ENCODE results near the gene AKAP17A.
"Not testable (repeated sequence)": the region's sequence is repeated elsewhere in the genome, so short reads cannot be mapped to it uniquely, and the experiment has no call there.

The AKAP17A gene

DNA sequence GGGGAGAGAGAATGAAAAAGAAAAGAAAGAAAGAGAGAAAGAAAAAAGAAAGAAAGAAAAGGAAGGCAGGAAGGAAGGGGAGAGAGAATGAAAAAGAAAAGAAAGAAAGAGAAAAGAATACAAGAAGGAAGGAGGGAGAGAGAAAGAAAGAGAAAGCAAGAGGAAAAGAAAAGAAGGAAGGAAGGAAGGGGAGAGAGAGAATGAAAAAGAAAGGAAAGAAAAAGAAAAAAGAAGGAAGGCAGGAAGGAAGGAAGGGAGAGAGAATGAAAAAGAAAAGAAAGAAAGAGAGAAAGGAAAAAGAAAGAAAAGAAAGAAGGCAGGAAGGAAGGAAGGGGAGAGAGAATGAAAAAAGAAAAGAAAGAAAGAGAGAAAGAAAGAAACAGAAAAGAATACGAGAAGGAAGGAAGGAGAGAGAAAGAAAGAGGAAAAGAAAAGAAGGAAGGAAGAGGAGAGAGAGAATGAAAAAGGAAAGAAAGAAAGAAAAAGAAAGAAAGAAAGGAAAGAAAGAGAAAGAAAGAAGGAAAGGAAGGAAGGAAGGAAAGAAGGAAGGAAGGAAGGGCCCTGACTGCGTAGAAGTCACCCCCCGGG, 39.4 kb upstream of the AKAP17A start:
- Histone ChIP-seq H3K4me3 (ENCODE audit: severe bottlenecking) (no peak overlapping the region), H3K27ac (ENCODE audit: poor library complexity, severe bottlenecking) (no peak overlapping the region), H3K27me3 (ENCODE audit: insufficient read depth, poor library complexity, severe bottlenecking) (no peaks in the 10 kb centered on the region), H3K36me3 (ENCODE audit: low read depth) (no peaks in the 10 kb centered on the region), H3K4me1 (ENCODE audit: insufficient read depth, poor library complexity, severe bottlenecking) (no peaks in the 10 kb centered on the region), H3K9me3 (ENCODE audit: severe bottlenecking) (no peaks in the 10 kb centered on the region)
- no peak for DNase-seq (ENCODE audit: low spot score)
- no peak for ATAC-seq (ENCODE audit: low read depth)
- TF ChIP-seq CTCF (IDR thresholded peaks at IDR 0.05; ENCODE audit: poor library complexity, severe bottlenecking), result no peak

DNA sequence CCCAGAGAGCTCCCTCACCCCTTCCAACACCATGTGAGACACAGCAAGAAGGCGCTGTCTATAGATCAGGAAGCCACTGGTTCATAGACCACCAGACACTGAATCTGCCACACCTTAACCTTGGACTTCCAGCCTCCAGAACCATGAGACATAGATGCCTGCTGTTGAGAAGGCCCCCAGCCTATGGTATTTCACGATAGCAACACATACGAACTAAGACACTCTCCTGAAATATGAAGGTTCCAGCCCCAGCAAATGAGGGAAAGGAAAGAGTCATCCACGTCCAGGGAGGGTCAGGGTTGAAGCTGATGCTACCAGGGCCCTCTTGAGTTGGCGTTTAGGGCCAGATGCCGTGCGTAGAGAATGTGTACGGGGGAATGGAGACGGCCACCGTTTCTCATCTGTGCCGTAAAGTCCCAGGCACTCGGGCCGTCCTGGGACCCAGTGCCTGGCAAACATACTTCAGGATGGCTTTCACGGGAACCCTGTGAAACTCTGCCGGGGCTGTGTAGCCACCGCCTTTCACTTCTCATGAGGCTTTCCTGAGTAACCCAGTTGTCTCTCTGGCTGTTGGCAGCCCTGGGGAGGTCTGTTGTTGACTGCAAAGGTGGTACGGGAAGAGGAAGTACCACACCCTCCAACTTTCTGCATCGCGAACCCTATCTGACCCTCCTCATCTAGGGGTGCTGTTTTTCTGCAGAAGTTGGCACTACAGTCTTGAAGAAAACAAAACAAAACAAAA, 36.8 kb upstream of the AKAP17A start:
- Histone ChIP-seq H3K36me3 (ENCODE audit: low read depth) (no peaks in the 10 kb centered on the region), H3K9me3 (ENCODE audit: severe bottlenecking) (no peaks in the 10 kb centered on the region), H3K4me3 (ENCODE audit: severe bottlenecking) (no peak overlapping the region), H3K27ac (ENCODE audit: poor library complexity, severe bottlenecking) (no peak overlapping the region), H3K4me1 (ENCODE audit: insufficient read depth, poor library complexity, severe bottlenecking) (no peaks in the 10 kb centered on the region), H3K27me3 (ENCODE audit: insufficient read depth, poor library complexity, severe bottlenecking) (no peaks in the 10 kb centered on the region)
- no peak for TF ChIP-seq CTCF (IDR thresholded peaks at IDR 0.05; ENCODE audit: poor library complexity, severe bottlenecking)
- ATAC-seq (ENCODE audit: low read depth) (no peak), DNase-seq (ENCODE audit: low spot score) (peak; percentile 32)

- ATAC-seq (ENCODE audit: low read depth) (no peak), DNase-seq (ENCODE audit: low spot score) (peak; percentile 0)
- no peaks in the 10 kb centered on the region for H3K4me1 ChIP-seq (ENCODE audit: insufficient read depth, poor library complexity, severe bottlenecking)
- H3K36me3 ChIP-seq (ENCODE audit: low read depth), result no peaks in the 10 kb centered on the region
- TF ChIP-seq CTCF (IDR thresholded peaks at IDR 0.05; ENCODE audit: poor library complexity, severe bottlenecking), result no peak
- H3K4me3 ChIP-seq (ENCODE audit: severe bottlenecking), result no peak overlapping the region
- no peak overlapping the region for H3K27ac ChIP-seq (ENCODE audit: poor library complexity, severe bottlenecking)
- H3K27me3 ChIP-seq (ENCODE audit: insufficient read depth, poor library complexity, severe bottlenecking), result no peaks in the 10 kb centered on the region
- no peaks in the 10 kb centered on the region for H3K9me3 ChIP-seq (ENCODE audit: severe bottlenecking)
Observed at GRCh38 chrX:1555370-1555769, 36.0 kb upstream of the AKAP17A start.

GRCh38 chrX:1557442-1557841, 34.0 kb upstream of the AKAP17A start:
- not testable (repeated sequence) for H3K4me3 ChIP-seq (ENCODE audit: severe bottlenecking); H3K27ac ChIP-seq (ENCODE audit: poor library complexity, severe bottlenecking); H3K36me3 ChIP-seq (ENCODE audit: low read depth); H3K9me3 ChIP-seq (ENCODE audit: severe bottlenecking); ATAC-seq (ENCODE audit: low read depth); H3K27me3 ChIP-seq (ENCODE audit: insufficient read depth, poor library complexity, severe bottlenecking); H3K4me1 ChIP-seq (ENCODE audit: insufficient read depth, poor library complexity, severe bottlenecking)
- peak; percentile 1 for DNase-seq (ENCODE audit: low spot score)

DNA sequence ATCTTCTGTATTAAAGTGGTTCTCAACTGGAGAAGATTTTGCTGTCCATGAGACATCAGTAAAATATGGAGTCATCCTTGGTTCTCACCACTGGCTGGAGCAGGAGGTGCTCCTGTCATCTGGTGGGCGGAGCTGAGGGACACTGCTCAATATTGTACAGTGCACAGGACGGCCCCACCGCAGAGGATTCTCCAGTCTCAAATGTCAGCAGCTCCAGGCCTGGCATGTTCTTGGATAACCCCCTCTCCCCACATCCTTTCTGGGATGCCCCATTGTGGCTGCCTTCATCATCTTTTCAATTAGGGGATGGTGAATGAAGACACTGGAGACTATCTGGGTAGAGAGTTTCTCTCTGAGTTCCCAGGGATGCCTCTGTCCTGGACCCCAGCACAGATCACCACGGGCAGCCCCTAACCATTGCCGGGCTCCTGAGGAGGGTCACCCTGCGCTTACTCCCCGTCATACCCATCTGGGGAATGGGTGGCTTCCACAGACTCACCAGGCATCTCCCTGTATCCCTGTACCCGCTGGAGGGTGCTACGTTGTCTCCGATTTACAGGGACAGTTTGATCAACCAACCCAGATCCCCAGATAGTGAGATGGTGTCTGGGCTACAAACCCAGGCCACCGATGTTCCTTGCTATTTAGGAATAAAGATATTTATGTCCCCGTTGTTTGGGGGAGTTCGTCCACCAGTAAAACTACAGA, 32.5 kb upstream of the AKAP17A start:
- H3K36me3 ChIP-seq (ENCODE audit: low read depth), result no peaks in the 10 kb centered on the region
- peaks cover 4% of the 10 kb centered on the region for H3K27me3 ChIP-seq (ENCODE audit: insufficient read depth, poor library complexity, severe bottlenecking)
- no peak overlapping the region for H3K4me3 ChIP-seq (ENCODE audit: severe bottlenecking)
- peak; percentile 54 for DNase-seq (ENCODE audit: low spot score)
- no peak for TF ChIP-seq CTCF (IDR thresholded peaks at IDR 0.05; ENCODE audit: poor library complexity, severe bottlenecking)
- H3K9me3 ChIP-seq (ENCODE audit: severe bottlenecking), result no peaks in the 10 kb centered on the region
- H3K4me1 ChIP-seq (ENCODE audit: insufficient read depth, poor library complexity, severe bottlenecking), result no peaks in the 10 kb centered on the region
- no peak for ATAC-seq (ENCODE audit: low read depth)
- H3K27ac ChIP-seq (ENCODE audit: poor library complexity, severe bottlenecking), result no peak overlapping the region
